ENCODE data around the gene MYO3B. TPM values are rescaled to one million over a fixed set of nuclear protein-coding genes. Genes with fewer than 3 reads are reported as not detected.

Gene MYO3B
- total and polyA plus RNA-seq, 2 donors (not counting 3 experiments of a cell fraction or from before 2014, with no cell fraction given), result 0.03 TPM; not detected in 1

GRCh38 chr2:170518911-170519310, 341.0 kb downstream of the MYO3B start:
- no peaks in the 10 kb centered on the region for H4K20me1 ChIP-seq (replicated peaks; ENCODE audit: control insufficient read depth, extremely low read depth, insufficient read depth, low read length)
- H3K27me3 ChIP-seq (ENCODE audit: control insufficient read depth in 2 of 2, insufficient read depth in 2 of 2, low read length in 2 of 2), result no peaks in the 10 kb centered on the region
- no peak overlapping the region for H3K4me3 ChIP-seq (replicated peaks in 1 of 3; ENCODE audit: insufficient read depth in 1 of 3, low read depth in 1 of 3, low read length in 3 of 3)
- FAIRE-seq, result no peak
- no peak overlapping the region for H3K27ac ChIP-seq (ENCODE audit: insufficient read depth, low read depth, low read length)
- peaks cover 3% of the 10 kb centered on the region for H3K4me1 ChIP-seq (ENCODE audit: control insufficient read depth, extremely low read depth, insufficient read depth, low read length)
- H3K36me3 ChIP-seq (ENCODE audit: control insufficient read depth in 2 of 2, extremely low read depth in 1 of 2, insufficient read depth in 2 of 2, low read length in 2 of 2), result no peaks in the 10 kb centered on the region
- DNase-seq (ENCODE audit: low read depth, low spot score), result no peak
- TF ChIP-seq MYC (IDR thresholded peaks at IDR 0.05; ENCODE audit: low read depth, low read length) (no peak), POLR2A (IDR thresholded peaks at IDR 0.05; ENCODE audit: low read depth, low read length) (no peak), MAX (IDR thresholded peaks at IDR 0.05; ENCODE audit: insufficient read depth, insufficient read length) (no peak), POLR2AphosphoS5 (IDR thresholded peaks at IDR 0.05; ENCODE audit: insufficient read depth, low read depth, low read length) (no peak)
- TF ChIP-seq, protein P1, sequence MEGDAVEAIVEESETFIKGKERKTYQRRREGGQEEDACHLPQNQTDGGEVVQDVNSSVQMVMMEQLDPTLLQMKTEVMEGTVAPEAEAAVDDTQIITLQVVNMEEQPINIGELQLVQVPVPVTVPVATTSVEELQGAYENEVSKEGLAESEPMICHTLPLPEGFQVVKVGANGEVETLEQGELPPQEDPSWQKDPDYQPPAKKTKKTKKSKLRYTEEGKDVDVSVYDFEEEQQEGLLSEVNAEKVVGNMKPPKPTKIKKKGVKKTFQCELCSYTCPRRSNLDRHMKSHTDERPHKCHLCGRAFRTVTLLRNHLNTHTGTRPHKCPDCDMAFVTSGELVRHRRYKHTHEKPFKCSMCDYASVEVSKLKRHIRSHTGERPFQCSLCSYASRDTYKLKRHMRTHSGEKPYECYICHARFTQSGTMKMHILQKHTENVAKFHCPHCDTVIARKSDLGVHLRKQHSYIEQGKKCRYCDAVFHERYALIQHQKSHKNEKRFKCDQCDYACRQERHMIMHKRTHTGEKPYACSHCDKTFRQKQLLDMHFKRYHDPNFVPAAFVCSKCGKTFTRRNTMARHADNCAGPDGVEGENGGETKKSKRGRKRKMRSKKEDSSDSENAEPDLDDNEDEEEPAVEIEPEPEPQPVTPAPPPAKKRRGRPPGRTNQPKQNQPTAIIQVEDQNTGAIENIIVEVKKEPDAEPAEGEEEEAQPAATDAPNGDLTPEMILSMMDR (IDR thresholded peaks at IDR 0.05; ENCODE audit: extremely low read depth in 1 of 2, insufficient read depth in 1 of 2, low read depth in 1 of 2, low read length in 2 of 2), result no peak
- CTCF ChIA-PET, result no interaction called here
- no peaks in the 10 kb centered on the region for H3K9me1 ChIP-seq (replicated peaks; ENCODE audit: control insufficient read depth, extremely low read depth, insufficient read depth, low read length)
- no TSS peak for BruUV-seq (replicated peaks)
- H2AFZ ChIP-seq (ENCODE audit: low read depth, low read length), result no peak overlapping the region
- H3K4me2 ChIP-seq (ENCODE audit: insufficient read depth, low read length), result no peak overlapping the region
- dilution Hi-C loops (cut with MboI; ENCODE audit: extremely low pct_ligation_motif_present, low sequenced_read_pairs) (no loop called here), intact Hi-C loops (cut with micrococcal nuclease) (no loop called here)
- no peaks in the 10 kb centered on the region for H3K9me3 ChIP-seq (replicated peaks; ENCODE audit: control insufficient read depth, insufficient read depth, low read length)
- POLR2A ChIA-PET, result no interaction called here
- H3K79me2 ChIP-seq (ENCODE audit: control insufficient read depth, insufficient read depth, low read length), result no peaks in the 10 kb centered on the region
- H3K9ac ChIP-seq (replicated peaks; ENCODE audit: extremely low read depth, insufficient read depth, low read length), result no peak overlapping the region

GRCh38 chr2:170521299-170521698, 343.4 kb downstream of the MYO3B start:
- dilution Hi-C loops (cut with MboI; ENCODE audit: extremely low pct_ligation_motif_present, low sequenced_read_pairs), result no loop called here
- no TSS peak for BruUV-seq (replicated peaks)
- POLR2A ChIA-PET, result no interaction called here
- H3K79me2 ChIP-seq (ENCODE audit: control insufficient read depth, insufficient read depth, low read length), result no peaks in the 10 kb centered on the region
- FAIRE-seq (no peak), DNase-seq (ENCODE audit: low read depth, low spot score) (no peak)
- H3K4me3 ChIP-seq (replicated peaks in 1 of 3; ENCODE audit: insufficient read depth in 1 of 3, low read depth in 1 of 3, low read length in 3 of 3), result no peak overlapping the region
- no peaks in the 10 kb centered on the region for H3K9me3 ChIP-seq (replicated peaks; ENCODE audit: control insufficient read depth, insufficient read depth, low read length)
- peaks cover 19% of the 10 kb centered on the region for H3K4me1 ChIP-seq (ENCODE audit: control insufficient read depth, extremely low read depth, insufficient read depth, low read length)
- H3K4me2 ChIP-seq (ENCODE audit: insufficient read depth, low read length), result no peak overlapping the region
- CTCF ChIA-PET, result interaction anchor here (0.9 to 2.2 kb wide), 2 partner anchors 9 to 11 kb away, joined by 3 to 6 read pairs; no protein-coding TSS in a partner anchor
- H3K9me1 ChIP-seq (replicated peaks; ENCODE audit: control insufficient read depth, extremely low read depth, insufficient read depth, low read length), result no peaks in the 10 kb centered on the region
- H3K36me3 ChIP-seq (ENCODE audit: control insufficient read depth in 2 of 2, extremely low read depth in 1 of 2, insufficient read depth in 2 of 2, low read length in 2 of 2), result no peaks in the 10 kb centered on the region
- no peaks in the 10 kb centered on the region for H4K20me1 ChIP-seq (replicated peaks; ENCODE audit: control insufficient read depth, extremely low read depth, insufficient read depth, low read length)
- no peak overlapping the region for H3K27ac ChIP-seq (ENCODE audit: insufficient read depth, low read depth, low read length)
- H3K27me3 ChIP-seq (ENCODE audit: control insufficient read depth in 2 of 2, insufficient read depth in 2 of 2, low read length in 2 of 2), result no peaks in the 10 kb centered on the region
- H2AFZ ChIP-seq (ENCODE audit: low read depth, low read length), result no peak overlapping the region
- H3K9ac ChIP-seq (replicated peaks; ENCODE audit: extremely low read depth, insufficient read depth, low read length), result no peak overlapping the region
- TF ChIP-seq EZH2 (IDR thresholded peaks at IDR 0.05; ENCODE audit: borderline replicate concordance, low read depth, low read length, severe bottlenecking) (no peak), GATA2 (IDR thresholded peaks at IDR 0.05; ENCODE audit: insufficient read depth, insufficient read length, low read depth, low read length) (no peak), MYC (IDR thresholded peaks at IDR 0.05; ENCODE audit: low read depth, low read length) (no peak), FOS (IDR thresholded peaks at IDR 0.05; ENCODE audit: borderline replicate concordance, insufficient read depth, low read length) (no peak), JUN (IDR thresholded peaks at IDR 0.05; ENCODE audit: borderline replicate concordance, insufficient read depth, insufficient read length, low read depth) (no peak), POLR2A (IDR thresholded peaks at IDR 0.05; ENCODE audit: low read depth, low read length) (no peak), MAX (IDR thresholded peaks at IDR 0.05; ENCODE audit: insufficient read depth, insufficient read length) (no peak), POLR2AphosphoS5 (IDR thresholded peaks at IDR 0.05; ENCODE audit: insufficient read depth, low read depth, low read length) (no peak)
- TF ChIP-seq, protein P1 (IDR thresholded peaks at IDR 0.05; ENCODE audit: extremely low read depth in 1 of 2, insufficient read depth in 1 of 2, low read depth in 1 of 2, low read length in 2 of 2), result no peak
- intact Hi-C loops (cut with micrococcal nuclease), result no loop called here
